GM19397 (cell line): ENCODE measurements around the gene ZNF445.
A peak's percentile ranks its signal among the peaks of the same experiment; 100 is the strongest.
"Not testable (repeated sequence)": the region's sequence is repeated elsewhere in the genome, so short reads cannot be mapped to it uniquely, and the experiment has no call there.

ENCODE experiments used
- ATAC-seq: cut with Tn5 transposase; IDR thresholded peaks from one replicate; pipeline ENCODE4 v1.9.1; 2021; ENCODE audit warnings: mild to moderate bottlenecking, moderate library complexity; ENCODE audit not compliant: unreplicated experiment

The ZNF445 gene

GRCh38 chr3:44477312-44478030, at the start of gene ZNF445:
ZNF445 (minus strand) TSS chr3:44477670; CDS start chr3:44455549, 22,121 bp downstream.
- peak; percentile 84 for ATAC-seq

DNA sequence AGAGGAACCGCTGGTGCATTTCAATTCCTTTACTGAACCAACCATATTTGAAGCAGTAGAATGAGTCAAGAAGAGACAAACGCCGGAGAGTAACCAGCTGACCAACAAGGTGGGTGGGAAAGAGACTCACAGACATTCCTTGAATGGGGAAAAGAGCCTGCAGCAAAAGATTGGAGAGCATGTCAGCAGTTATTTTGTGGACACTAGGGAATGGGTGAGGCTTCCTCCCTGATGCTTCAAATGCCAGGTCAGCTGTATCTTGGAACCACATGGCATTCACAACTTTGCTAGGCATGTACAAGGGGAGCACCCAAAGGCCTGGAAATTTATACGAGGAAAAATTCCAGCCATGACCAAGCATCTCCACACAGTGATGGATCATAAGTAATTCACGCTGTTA, 47.6 kb upstream of the ZNF445 start:
- ATAC-seq: no peak

GRCh38 chr3:44522494-44522933, 45.0 kb upstream of the ZNF445 start:
- ATAC-seq: no peak

GRCh38 chr3:44521721-44522120, 44.3 kb upstream of the ZNF445 start:
- no peak for ATAC-seq

DNA sequence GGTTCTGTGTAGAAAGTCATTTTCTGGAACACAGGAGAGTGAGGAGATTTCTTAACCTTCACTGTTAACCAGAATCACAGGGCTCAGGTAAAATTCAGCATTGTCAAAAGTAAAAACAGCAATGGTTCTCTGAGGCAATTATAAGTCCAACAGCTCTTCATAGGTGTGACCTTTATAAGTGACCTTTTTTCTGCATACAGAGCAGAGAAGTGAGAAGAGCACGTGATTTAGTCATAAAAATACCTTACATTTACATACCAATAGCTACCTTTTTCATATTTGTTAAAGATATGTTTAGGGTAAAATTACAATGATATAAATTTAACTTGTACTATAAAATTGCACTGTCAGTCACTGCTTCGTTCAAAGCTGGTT, 41.3 kb upstream of the ZNF445 start:
- no peak for ATAC-seq

- ATAC-seq: no peak
Measured at GRCh38 chr3:44516230-44516629, 38.8 kb upstream of the ZNF445 start.

GRCh38 chr3:44513513-44513912, 36.0 kb upstream of the ZNF445 start:
- ATAC-seq: no peak

- ATAC-seq: no peak
Measured at GRCh38 chr3:44511238-44511566, 33.7 kb upstream of the ZNF445 start.

DNA sequence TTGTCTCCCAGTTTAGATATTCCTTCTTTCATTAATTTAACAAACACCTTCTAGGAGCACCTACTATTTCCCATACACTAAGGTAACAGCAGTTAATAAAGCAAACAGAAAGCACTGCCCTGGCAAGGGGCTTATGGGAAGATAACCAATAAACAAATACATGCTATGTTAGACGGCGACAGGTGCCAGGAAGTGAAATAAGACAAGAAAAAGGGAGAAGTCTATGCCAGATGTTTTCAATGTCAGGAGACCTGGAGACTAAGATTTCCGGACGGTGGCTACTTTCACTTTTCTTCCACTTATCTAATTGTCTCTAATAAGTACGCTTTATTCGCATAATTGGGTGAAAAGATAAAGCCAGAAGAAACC, 32.5 kb upstream of the ZNF445 start:
- ATAC-seq: peak; percentile 44

DNA sequence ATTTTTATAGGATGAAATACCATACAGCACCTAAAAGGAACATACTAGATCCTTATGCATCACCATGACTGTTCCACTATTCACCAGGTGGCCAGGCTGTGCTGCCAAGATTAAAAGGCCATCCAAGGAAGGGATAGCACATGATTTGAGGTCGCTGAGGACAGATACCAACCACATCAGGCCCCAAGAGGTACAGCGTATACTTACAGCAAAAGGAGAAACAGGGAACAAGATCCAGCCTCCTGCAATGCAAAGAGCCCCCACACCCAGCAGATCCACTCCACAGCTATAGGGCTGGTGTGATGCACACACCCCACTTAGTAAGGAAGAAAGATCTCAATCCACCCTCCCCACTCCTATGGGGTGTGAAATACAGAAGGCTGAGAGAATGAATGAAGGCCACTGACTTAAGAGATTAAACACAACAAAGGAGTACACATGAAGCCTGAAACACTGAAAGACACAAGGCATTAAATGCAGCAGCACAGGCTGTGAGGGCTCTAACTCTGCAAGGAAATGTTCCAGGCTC, 32.0 kb upstream of the ZNF445 start:
- ATAC-seq: no peak

GRCh38 chr3:44506961-44507360, 29.5 kb upstream of the ZNF445 start:
- ATAC-seq: no peak

- no peak for ATAC-seq
Measured at GRCh38 chr3:44506556-44506955, 29.1 kb upstream of the ZNF445 start.

DNA sequence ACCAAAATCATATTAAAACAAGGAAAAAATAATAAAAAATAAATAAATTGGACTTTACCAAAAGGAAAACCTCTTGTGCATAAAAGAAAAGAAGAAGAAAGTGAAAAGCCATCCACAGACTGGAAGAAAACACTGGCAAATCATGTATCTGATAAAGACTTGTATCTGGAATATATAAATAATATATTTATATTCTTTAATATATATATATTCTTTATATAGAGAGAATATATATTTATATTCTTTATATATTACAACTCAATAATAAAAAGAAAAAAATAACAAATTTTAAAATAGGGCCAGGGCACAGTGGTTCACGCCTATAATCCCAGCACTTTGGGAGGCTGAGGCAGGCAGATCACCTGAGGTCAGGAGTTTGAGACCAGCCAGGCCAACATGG, 27.1 kb upstream of the ZNF445 start:
- no peak for ATAC-seq

- not testable (repeated sequence) for ATAC-seq
Measured at GRCh38 chr3:44503178-44503577, 25.7 kb upstream of the ZNF445 start.

- ATAC-seq: no peak
Measured at GRCh38 chr3:44501971-44502370, 24.5 kb upstream of the ZNF445 start.

- not testable (repeated sequence) for ATAC-seq
Measured at GRCh38 chr3:44499899-44500168, 22.4 kb upstream of the ZNF445 start.

DNA sequence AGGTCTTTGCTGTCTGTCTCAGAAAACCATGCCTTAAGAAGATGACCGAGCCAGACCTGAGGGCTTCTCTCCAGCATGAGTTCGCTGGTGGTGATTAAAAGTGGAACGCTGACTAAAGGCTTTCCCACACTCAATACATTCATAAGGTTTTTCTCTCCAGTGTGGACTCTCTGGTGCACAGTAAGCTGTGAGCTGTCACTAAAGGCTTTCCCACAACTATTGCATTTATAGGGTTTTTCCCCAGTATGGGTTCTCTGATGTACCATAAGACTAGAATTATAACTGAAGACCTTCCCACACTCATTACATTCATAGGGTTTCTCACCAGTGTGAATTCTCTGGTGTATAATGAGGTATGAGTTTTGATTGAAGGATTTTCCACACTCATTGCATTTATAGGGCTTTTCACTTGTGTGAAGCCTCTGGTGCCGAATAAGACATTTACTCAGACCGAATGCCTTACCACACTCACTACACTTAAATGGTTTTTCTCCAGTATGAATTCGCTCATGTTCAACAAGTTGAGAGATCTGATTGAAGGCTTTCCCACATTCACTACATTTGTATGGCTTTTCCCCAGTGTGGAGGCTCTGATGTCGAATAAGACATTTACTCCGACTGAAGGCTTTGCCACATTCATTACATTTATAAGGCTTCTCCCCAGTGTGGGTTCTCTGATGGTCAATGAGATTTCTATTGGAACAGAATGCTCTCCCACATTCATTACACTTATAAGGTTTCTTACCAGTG, 21.9 kb upstream of the ZNF445 start:
- no peak for ATAC-seq

- no peak for ATAC-seq
Measured at GRCh38 chr3:44495636-44496415, 18.4 kb upstream of the ZNF445 start.

GRCh38 chr3:44492496-44492895, 15.0 kb upstream of the ZNF445 start:
- no peak for ATAC-seq

- ATAC-seq: no peak
Measured at GRCh38 chr3:44482721-44483120, 5.3 kb upstream of the ZNF445 start.

DNA sequence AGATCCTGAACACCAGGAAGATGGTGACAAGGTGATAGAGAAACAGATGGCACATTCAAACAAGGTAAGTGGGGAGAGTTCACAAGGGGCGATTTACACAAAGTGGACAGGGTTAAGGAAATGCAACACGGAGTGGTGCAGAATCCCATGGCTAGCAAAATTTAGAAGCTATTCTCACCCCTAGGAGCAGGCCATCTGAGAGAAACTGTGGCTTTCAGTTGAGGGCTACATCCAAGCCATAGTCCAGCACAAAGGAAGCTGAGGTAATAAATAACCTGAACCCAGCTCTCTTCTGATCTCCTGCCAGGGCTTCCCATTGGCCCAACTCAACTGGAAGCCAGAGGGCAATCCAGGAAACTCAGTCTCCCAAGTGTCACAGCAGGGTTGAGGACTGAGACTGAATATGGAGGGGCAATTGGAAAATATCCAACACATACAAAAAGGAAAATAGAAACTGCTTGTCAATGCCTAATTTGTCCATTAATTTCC, 1.2 kb upstream of the ZNF445 start:
- ATAC-seq: no peak

DNA sequence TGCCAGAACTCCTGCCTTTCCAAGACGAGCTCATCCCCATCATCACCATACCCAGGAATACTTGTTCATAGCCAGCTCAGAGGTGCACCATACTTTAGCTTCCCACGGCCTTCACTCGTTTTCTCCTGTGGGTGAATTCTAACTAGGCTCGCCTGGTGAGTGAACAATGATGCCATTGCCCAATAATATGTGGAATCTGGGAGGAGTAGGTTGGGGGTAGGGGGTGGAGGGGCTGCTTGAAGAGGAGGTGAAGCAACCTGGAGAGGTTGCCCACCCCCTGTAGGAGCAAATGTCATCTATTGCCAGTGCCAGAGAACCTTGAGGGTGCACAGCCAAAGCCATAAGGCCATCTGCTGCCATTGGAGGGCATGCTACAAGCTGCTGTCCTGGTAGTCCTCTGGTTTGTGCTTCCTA, 592 bp upstream of the ZNF445 start:
- ATAC-seq: no peak
